NCI-H1105 (cell line): ENCODE measurements around the gene DNAJB6.
A peak's percentile ranks its signal among the peaks of the same experiment; 100 is the strongest.

ENCODE experiments used
- DNase-seq: peaks from one replicate; lab custom pipeline; 2025; lab: John Stamatoyannopoulos, UW

Gene DNAJB6

DNA sequence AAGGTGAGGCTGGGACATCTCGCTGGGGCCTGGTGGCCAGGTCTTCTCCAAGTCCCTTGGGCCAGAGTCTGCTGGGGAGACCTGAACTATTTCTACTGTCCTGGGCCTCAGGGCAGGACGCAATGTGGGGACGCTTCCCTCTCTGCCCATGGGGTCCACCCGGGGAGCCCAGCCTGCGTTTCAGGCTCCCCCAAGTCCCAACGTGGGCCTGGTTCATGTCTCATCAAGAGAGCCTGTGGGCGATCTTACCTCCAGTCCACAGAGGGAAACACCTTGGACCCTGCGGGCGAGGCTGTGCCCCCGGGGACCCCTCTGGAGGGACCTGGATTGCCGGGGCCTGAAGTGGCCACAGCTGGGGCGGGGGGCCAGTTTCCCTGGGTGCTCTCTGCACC is 91.7 kb downstream of the DNAJB6 start:
- DNase-seq = no peak

DNA sequence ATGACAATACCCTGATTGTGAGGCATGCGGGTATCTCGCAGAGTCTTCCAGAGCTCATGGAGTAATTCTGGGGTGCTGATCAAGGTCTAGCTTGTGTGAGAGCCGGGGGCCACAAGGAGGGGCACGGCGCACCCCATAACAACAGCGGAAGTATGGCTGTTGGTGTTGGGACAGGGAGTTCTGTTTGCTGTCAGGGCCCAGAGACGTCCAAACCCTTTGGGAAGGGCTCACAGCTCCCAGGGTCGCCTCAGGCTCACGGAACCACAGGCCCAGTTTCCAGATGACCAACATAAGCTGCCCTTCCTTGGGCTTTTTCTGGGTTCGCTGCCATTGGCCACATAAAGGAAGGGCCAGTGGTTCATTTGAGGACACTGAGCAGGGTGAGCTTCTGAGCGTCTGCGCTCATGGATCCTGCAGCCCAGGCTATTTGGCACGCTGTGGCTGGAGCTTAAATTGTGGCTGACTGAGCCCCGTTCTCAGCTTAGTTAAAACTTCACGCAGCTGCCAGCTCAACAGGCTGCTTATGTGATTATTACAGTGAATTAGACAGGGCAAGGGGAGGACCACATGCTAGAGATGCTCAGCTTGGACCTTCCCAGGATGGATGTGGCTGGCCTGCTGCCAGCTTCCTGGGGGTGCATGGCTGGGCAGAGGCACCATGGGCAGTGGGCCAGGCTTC is 92.3 kb downstream of the DNAJB6 start:
- DNase-seq = no peak

DNA sequence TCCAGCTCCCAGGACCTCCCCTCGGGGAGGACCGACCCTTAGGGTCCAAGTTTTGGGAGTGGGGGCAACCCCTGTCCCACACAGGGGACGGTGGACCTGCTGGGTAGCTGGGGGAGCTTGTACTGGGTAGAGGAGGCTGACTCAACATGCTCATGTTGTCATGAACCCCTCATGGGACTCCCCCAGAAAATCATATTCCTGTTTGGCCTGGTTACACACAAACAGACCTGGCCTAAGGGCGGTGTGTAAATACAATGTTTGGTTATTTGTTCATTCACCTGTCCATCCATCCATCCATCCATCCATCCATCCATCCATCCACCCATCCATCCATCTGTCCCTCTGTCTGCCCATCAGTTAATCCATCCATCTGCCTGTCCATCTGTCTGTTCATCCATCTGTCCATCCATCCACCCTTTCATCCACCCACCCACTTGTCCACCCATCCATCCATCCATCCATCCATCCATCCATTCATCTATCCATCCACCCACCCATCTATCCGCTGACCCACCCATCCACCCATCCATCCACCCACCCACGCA is 92.9 kb downstream of the DNAJB6 start:
- no peak for DNase-seq

DNA sequence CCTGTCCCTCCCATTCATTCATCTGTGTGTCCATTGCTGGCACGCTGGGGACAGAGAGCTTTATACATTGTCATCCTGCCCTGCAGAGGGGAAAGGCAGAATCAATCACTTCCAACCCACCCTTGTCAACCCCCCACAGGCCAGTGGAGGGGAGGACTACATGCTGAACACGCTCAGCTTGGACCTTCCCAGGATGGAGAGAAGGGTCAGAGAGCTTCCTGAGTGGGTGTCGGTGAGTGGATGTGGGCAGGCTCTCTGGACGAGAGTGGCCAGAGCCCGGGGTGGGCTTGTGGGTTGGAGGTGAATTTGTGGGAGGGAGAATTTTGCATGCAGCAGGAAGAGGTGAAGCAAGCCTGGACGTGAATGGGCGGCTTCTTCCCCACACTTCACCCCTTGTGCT is 93.9 kb downstream of the DNAJB6 start:
- DNase-seq = no peak

- DNase-seq = no peak
These were observed 94.6 kb downstream of the DNAJB6 start for GRCh38 chr7:157431173-157431950.

DNA sequence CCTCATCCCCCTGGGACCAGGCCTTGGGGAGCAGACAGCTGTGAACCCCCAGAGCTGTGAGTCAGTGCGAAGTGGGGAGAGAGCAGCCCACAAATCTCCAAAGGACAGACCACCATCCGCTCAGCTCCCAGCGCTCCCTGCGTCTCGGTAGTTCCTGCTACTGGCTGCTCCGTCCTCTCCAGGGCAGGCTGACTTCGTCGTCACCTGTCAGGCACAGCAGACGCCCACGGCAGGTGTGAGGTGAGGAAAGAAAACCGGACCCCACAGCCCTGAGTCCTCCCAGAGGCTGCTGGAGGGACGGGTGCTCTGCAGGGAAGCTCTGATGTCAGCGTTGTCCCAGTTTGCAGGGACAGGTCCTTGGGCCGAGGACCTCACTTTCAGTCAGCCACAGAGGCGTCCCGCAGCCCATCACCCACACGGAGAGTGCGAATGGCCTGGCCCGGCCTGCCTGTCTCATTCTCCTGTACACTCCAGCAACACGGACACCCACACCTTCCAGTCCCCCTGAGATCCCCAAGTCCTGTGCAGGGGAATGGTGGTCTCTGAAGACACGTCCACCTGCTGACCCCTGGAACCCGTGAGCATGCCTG is 95.2 kb downstream of the DNAJB6 start:
- DNase-seq = no peak

DNA sequence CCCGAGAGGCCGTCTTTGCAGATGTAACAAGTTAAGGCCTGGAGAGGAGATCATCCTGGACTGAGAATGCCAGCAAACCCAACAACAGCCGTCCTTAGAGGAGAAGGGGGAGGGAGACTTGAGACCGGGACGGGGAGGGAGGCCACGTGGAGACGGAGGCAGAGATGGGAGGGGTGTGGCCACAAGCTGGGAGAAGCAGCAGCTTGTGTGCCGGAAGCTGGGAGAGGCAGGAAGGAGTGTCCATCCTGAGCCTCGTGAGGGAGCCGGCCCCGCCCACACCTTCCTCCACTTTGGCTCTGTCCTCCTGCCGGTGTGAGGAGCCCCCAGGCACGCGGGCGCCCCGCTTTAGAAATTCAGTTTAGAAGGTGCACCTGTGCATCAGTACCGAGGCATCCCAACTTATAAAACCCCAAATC is 95.7 kb downstream of the DNAJB6 start:
- DNase-seq = peak; percentile 60

- peak; percentile 47 for DNase-seq
These were observed 96.3 kb downstream of the DNAJB6 start for GRCh38 chr7:157432957-157433576.

DNA sequence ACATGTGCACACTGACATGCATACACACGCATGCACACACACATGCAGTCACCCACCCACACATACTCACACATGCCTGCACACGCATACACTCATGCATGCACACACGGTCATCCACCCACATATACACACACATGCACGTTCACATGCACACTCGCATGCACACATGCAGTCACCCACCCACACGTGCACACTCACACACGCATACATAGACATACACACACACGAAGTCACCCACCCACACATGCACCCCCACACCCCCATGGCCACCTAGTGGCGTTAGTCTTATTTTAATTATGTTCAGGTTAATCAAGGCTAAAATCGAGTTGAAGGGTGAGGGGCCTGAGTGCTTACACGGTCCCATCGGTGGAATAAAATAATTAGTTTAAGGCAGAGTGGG is 96.8 kb downstream of the DNAJB6 start:
- no peak for DNase-seq

DNA sequence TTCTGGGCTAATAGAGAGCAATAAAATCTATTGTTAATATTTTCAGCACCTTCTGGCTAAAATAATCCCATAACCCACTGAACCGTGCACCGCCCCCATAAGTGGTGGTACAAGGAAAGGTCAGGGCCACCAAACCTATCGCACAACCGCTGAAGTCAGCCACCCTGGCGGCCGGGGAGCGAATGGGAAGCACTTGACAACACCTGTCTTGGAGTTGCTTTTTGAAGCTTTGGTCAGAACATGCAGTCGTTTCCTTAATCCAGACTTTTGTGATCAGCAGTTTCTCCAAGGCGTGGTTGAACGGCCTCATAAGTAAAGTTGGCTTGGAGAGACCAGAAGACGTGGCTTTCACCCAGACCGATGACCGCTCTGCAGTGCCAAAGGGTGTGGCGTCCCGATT is 97.4 kb downstream of the DNAJB6 start:
- DNase-seq = no peak

DNA sequence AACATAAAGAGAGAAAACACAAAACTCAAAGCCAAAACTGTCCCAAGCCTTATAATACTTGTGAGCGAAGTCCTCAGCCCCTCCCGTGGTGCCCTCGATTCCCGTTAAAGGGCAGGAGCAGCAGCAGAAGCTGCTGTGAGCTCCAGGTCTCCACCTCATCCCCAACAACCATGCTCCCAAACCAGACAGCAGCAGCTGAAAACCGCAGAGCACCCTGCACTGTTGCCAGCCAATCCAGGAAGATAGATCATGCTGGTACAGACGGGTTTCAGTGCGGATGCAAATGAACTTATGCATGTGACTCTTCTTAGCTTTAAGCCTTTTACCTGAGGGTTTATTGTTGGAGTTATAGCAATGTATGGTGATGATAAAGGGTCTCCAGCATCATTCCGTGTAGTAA is 97.9 kb downstream of the DNAJB6 start:
- no peak for DNase-seq

GRCh38 chr7:157436076-157436475 is 99.3 kb downstream of the DNAJB6 start:
- no peak for DNase-seq

- no peak for DNase-seq
These were observed 100.1 kb downstream of the DNAJB6 start for GRCh38 chr7:157436763-157437480.

DNA sequence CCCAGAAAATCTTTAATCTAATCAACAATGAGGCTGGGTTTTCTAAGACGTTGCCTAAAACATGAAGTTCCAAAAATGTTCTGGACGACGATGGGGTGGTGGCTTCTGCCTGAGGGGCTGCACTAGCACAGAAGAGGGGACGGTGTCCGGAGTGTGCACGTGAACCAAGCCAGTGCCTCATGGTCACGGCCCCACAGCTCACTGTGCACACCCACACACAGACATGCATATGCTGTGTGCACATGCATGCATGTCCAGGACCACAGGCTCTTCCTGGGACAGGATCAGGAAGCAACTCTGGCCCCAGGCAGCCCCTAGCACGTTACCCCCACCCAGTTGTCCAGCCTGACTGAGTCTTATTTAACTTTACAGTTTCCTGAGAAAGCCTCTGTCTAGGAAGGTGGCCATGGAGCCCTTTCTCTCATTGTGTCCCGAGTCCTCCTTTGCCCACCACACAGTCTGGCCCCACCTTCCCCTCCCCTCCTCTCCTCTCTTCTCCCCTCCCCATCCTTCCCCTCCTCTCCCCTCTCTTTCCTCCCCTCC is 100.8 kb downstream of the DNAJB6 start:
- no peak for DNase-seq

DNA sequence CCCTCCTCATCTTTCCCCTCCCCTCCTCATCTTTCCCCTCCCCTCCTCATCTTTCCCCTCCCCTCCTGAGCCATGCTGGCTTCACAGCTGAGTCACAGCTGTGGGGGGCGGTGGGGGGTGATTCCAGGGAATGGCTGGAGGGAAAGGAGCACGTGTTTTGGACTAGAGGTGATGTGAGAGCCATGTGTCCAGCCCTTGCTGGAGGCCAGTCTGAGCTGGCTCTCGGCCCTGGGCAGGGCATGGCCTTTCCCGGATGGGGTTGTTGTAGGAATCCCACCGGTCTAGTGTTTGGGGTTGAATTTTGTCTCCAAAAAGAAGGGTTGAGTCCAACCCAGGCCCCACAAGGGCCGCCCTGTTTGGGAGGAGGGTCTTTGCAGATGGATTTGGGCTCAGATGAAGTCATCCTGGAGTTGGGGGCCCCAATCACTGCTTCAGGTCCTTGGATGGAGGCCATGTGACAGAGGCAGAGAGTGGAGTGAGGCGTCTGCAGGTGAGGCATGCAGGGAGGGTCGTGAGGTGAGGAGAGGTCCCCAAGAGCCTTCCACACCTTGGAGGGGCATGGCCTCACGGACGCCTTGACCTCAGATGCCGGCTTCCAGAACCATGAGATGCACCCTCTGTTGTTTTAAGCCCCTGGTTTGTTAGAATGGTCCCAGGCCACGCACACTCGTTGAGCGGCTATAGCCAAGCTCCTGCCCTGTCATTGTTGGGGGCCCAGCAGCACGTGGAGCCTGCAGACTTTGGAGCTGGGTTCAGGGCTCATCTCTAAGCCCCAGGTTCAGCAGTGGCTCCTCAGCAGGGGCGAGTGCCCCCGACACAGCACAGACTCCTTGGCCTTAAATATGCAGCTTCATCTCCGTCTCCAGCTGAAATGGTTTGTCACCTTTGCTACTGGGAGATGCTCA is 101.6 kb downstream of the DNAJB6 start:
- DNase-seq = no peak

GRCh38 chr7:157439149-157439548 is 102.3 kb downstream of the DNAJB6 start:
- DNase-seq = no peak

GRCh38 chr7:157439761-157440160 is 103.0 kb downstream of the DNAJB6 start:
- no peak for DNase-seq

DNA sequence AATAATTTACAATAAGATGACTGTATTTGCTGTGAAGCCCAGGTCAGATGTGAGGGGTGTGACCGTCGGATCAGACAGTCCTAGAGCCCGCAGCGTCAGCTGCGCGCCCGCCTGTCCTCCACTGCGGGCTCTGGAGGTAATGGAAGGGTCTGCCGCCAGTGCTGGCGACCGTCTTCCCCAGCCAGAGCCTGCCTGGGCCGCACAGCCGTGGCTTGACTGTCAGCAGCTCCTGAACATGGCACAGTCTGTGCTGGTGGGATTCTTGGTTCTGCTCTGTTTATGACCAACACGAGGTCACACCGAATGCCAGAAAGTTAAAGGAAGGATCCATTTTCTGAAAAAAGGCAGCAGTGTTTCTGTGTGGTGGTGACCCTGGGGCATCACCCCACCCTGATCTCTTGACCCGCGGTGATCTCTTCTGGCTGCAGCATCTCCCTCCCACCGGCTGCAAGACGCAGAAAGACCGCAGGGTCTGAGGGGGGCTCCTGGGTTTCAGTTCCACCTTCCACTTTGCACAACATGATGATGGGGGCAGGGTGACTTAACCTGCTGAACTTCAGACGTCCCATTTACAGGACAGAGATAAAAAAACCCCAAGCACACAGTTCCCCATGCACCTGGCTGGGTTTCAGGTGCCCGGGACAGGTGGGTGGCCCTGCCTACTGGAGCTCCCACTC is 103.7 kb downstream of the DNAJB6 start:
- no peak for DNase-seq

GRCh38 chr7:157441023-157441399 is 104.2 kb downstream of the DNAJB6 start:
- no peak for DNase-seq

DNA sequence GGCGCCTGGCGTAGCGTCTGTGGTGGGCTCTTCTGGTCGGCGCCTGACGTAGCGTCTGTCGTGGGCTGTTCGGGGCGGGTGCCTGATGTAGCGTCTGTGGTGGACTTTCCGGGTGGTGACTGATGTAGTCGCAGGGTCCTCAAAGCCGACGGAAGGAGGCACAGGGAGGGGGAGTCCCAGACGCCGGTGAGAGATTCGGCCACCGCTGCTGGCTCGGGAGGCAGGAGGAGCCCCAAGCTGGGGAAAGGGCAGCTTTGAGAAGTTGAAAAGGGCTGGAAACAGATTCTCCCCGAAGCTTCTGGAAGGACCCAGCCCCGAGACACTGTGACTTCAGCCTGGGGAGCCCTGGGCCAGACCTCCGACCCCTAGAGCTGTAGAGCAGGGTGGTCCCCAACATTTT is 105.7 kb downstream of the DNAJB6 start:
- no peak for DNase-seq
